HUES64 (cell line): ENCODE data around the gene TANGO6.

Source experiments
- H3K27ac ChIP-seq: 2 replicates; pipeline ENCODE4 v1.7.0; 2013; ENCODE audit warnings: low read depth, low read length, inconsistent platforms
- H3K27me3 ChIP-seq: 2 replicates; pipeline ENCODE4 v1.6.1; 2013; ENCODE audit warnings: mild to moderate bottlenecking, low read length; ENCODE audit not compliant: insufficient read depth
- H3K36me3 ChIP-seq: 2 replicates; pipeline ENCODE4 v1.6.1; 2013; ENCODE audit warnings: mild to moderate bottlenecking, low read length; ENCODE audit not compliant: insufficient read depth
- H3K4me1 ChIP-seq: 2 replicates; pipeline ENCODE4 v1.6.1; 2013; ENCODE audit warnings: mild to moderate bottlenecking, low read length, moderate library complexity; ENCODE audit not compliant: insufficient read depth
- H3K4me3 ChIP-seq: 2 replicates; pipeline ENCODE4 v1.5.1; 2013; ENCODE audit warnings: mild to moderate bottlenecking, low read length, moderate library complexity
- H3K9ac ChIP-seq: 2 replicates; pipeline ENCODE4 v1.6.1; 2013; ENCODE audit warnings: mild to moderate bottlenecking, low read depth, low read length
- H3K9me3 ChIP-seq: 2 replicates; pipeline ENCODE4 v1.6.1; 2013; ENCODE audit warnings: low read depth, low read length; ENCODE audit not compliant: insufficient read depth
- WGBS: fragments of 150-250, 120-280 bp; methylation state at CpG from one replicate; pipeline ENCODE4 v1.1.7; 2013; ENCODE audit warnings: missing lambda C conversion rate; 5-methylcytosine and 5-hydroxymethylcytosine counted together

TANGO6 gene

GRCh38 chr16:68991075-68991474 is 147.7 kb downstream of the TANGO6 start:
- Histone ChIP-seq H3K27ac (no peak overlapping the region), H3K4me1 (peaks cover 54% of the 10 kb centered on the region), H3K36me3 (no peaks in the 10 kb centered on the region), H3K9ac (no peak overlapping the region), H3K27me3 (no peaks in the 10 kb centered on the region), H3K9me3 (no peaks in the 10 kb centered on the region), H3K4me3 (no peak overlapping the region)

GRCh38 chr16:68992521-68992920 is 149.2 kb downstream of the TANGO6 start:
- Histone ChIP-seq H3K4me3 (no peak overlapping the region), H3K9ac (no peak overlapping the region), H3K27me3 (no peaks in the 10 kb centered on the region), H3K36me3 (no peaks in the 10 kb centered on the region), H3K9me3 (no peaks in the 10 kb centered on the region), H3K4me1 (peaks cover 54% of the 10 kb centered on the region), H3K27ac (no peak overlapping the region)
- 84% methylated on average over 5 of the region's 5 CpGs for WGBS

GRCh38 chr16:68993456-68993855 is 150.1 kb downstream of the TANGO6 start:
- Histone ChIP-seq H3K9me3 (no peaks in the 10 kb centered on the region), H3K4me1 (peaks cover 45% of the 10 kb centered on the region), H3K4me3 (no peak overlapping the region), H3K9ac (no peak overlapping the region), H3K27ac (peak overlapping the region; percentile 8; the same call in 1 of the 2 replicates), H3K36me3 (no peaks in the 10 kb centered on the region), H3K27me3 (no peaks in the 10 kb centered on the region)
- WGBS, result 92% methylated on average over 1 of the region's 3 CpGs

- Histone ChIP-seq H3K9ac (no peak overlapping the region), H3K27me3 (no peaks in the 10 kb centered on the region), H3K27ac (peak overlapping the region; percentile 53; the same call in 1 of the 2 replicates), H3K4me1 (peaks cover 41% of the 10 kb centered on the region), H3K36me3 (no peaks in the 10 kb centered on the region), H3K4me3 (no peak overlapping the region), H3K9me3 (no peaks in the 10 kb centered on the region)
- WGBS, result 91% methylated on average over 1 of the region's 1 CpG
Measured at GRCh38 chr16:68993885-68994284, 150.6 kb downstream of the TANGO6 start.

GRCh38 chr16:68994324-68994723 is 151.0 kb downstream of the TANGO6 start:
- WGBS, result 100% methylated on average over 1 of the region's 1 CpG
- H3K27me3 ChIP-seq, result no peaks in the 10 kb centered on the region
- peak overlapping the region; percentile 53; the same call in 1 of the 2 replicates for H3K27ac ChIP-seq
- no peaks in the 10 kb centered on the region for H3K9me3 ChIP-seq
- no peak overlapping the region for H3K9ac ChIP-seq
- H3K36me3 ChIP-seq, result no peaks in the 10 kb centered on the region
- peaks cover 41% of the 10 kb centered on the region for H3K4me1 ChIP-seq
- no peak overlapping the region for H3K4me3 ChIP-seq

- no peaks in the 10 kb centered on the region for H3K36me3 ChIP-seq
Measured at GRCh38 chr16:68995011-68995504, 151.7 kb downstream of the TANGO6 start.

GRCh38 chr16:68997564-68997963 is 154.2 kb downstream of the TANGO6 start:
- no peak overlapping the region for H3K27ac ChIP-seq
- H3K4me3 ChIP-seq, result no peak overlapping the region
- H3K9me3 ChIP-seq, result peaks cover 14% of the 10 kb centered on the region
- no peaks in the 10 kb centered on the region for H3K27me3 ChIP-seq
- WGBS, result 89% methylated on average over 1 of the region's 1 CpG
- peaks cover 41% of the 10 kb centered on the region for H3K4me1 ChIP-seq
- H3K9ac ChIP-seq, result no peak overlapping the region
- no peaks in the 10 kb centered on the region for H3K36me3 ChIP-seq

More at GRCh38 chr16:68995011-68995504, 151.7 kb downstream of the TANGO6 start:
- peaks cover 41% of the 10 kb centered on the region for H3K4me1 ChIP-seq
- no peaks in the 10 kb centered on the region for H3K9me3 ChIP-seq
- H3K9ac ChIP-seq, result no peak overlapping the region
- H3K4me3 ChIP-seq, result no peak overlapping the region
- no peaks in the 10 kb centered on the region for H3K27me3 ChIP-seq
- H3K27ac ChIP-seq, result peak overlapping the region; percentile 53; the same call in 1 of the 2 replicates

- peaks cover 28% of the 10 kb centered on the region for H3K9me3 ChIP-seq
- WGBS, result 98% methylated on average over 1 of the region's 1 CpG
- H3K27me3 ChIP-seq, result no peaks in the 10 kb centered on the region
- peaks cover 29% of the 10 kb centered on the region for H3K4me1 ChIP-seq
- no peak overlapping the region for H3K9ac ChIP-seq
- H3K27ac ChIP-seq, result no peak overlapping the region
- peaks cover 8% of the 10 kb centered on the region; the same call in 1 of the 2 replicates for H3K36me3 ChIP-seq
- no peak overlapping the region for H3K4me3 ChIP-seq
Measured at GRCh38 chr16:68999114-68999513, 155.8 kb downstream of the TANGO6 start.

- no peak overlapping the region for H3K27ac ChIP-seq
- peaks cover 40% of the 10 kb centered on the region for H3K9me3 ChIP-seq
- no peak overlapping the region for H3K9ac ChIP-seq
- H3K27me3 ChIP-seq, result no peaks in the 10 kb centered on the region
- no peaks in the 10 kb centered on the region for H3K4me1 ChIP-seq
- peaks cover 11% of the 10 kb centered on the region; the same call in 1 of the 2 replicates for H3K36me3 ChIP-seq
- WGBS, result no CpG with 5 or more reads among the region's 1 CpG
- no peak overlapping the region for H3K4me3 ChIP-seq
Measured at GRCh38 chr16:69003500-69003899, 160.2 kb downstream of the TANGO6 start.

- no peaks in the 10 kb centered on the region for H3K4me1 ChIP-seq
- peaks cover 40% of the 10 kb centered on the region for H3K9me3 ChIP-seq
- H3K9ac ChIP-seq, result no peak overlapping the region
- 98% methylated on average over 5 of the region's 5 CpGs for WGBS
- H3K36me3 ChIP-seq, result peaks cover 11% of the 10 kb centered on the region; the same call in 1 of the 2 replicates
- H3K4me3 ChIP-seq, result no peak overlapping the region
- no peaks in the 10 kb centered on the region for H3K27me3 ChIP-seq
- no peak overlapping the region for H3K27ac ChIP-seq
Measured at GRCh38 chr16:69005641-69006355, 162.5 kb downstream of the TANGO6 start.

- Histone ChIP-seq H3K27me3 (no peaks in the 10 kb centered on the region), H3K4me1 (no peaks in the 10 kb centered on the region; the same call in none of the 2 replicates), H3K27ac (no peak overlapping the region), H3K36me3 (no peaks in the 10 kb centered on the region), H3K4me3 (no peak overlapping the region), H3K9ac (no peak overlapping the region), H3K9me3 (no peaks in the 10 kb centered on the region)
Measured at GRCh38 chr16:69012906-69013305, 169.6 kb downstream of the TANGO6 start.
